Activated CD8-positive, alpha-beta memory T cell treated with anti-CD3 and anti-CD28 coated beads, Interleukin-2, amount 50 U/mL, for 24 hours (primary cell): Measurements from ENCODE around the gene ZNF697.

Source experiments
- DNase-seq: peaks from one replicate; pipeline ENCODE4 v3.0.0-alpha.2; 2020; ENCODE audit errors: extremely low read depth

Gene ZNF697

GRCh38 chr1:119664067-119664466, 16.0 kb upstream of the ZNF697 start:
- no peak for DNase-seq

- DNase-seq = no peak
Measured at GRCh38 chr1:119662034-119662437, 14.0 kb upstream of the ZNF697 start.

GRCh38 chr1:119660253-119661083, 12.4 kb upstream of the ZNF697 start:
- DNase-seq = no peak

- no peak for DNase-seq
Measured at GRCh38 chr1:119659628-119660027, 11.6 kb upstream of the ZNF697 start.

- no peak for DNase-seq
Measured at GRCh38 chr1:119656410-119656955, 8.4 kb upstream of the ZNF697 start.

- DNase-seq = no peak
Measured at GRCh38 chr1:119655154-119655553, 7.1 kb upstream of the ZNF697 start.

GRCh38 chr1:119653839-119654170, 5.7 kb upstream of the ZNF697 start:
- no peak for DNase-seq

- no peak for DNase-seq
Measured at GRCh38 chr1:119653135-119653838, 5.2 kb upstream of the ZNF697 start.

- DNase-seq = no peak
Measured at GRCh38 chr1:119652587-119652986, 4.5 kb upstream of the ZNF697 start.

GRCh38 chr1:119651641-119652040, 3.6 kb upstream of the ZNF697 start:
- no peak for DNase-seq

- no peak for DNase-seq
Measured at GRCh38 chr1:119651133-119651532, 3.1 kb upstream of the ZNF697 start.

GRCh38 chr1:119648620-119649004, 546 bp upstream of the ZNF697 start:
- DNase-seq = no peak

GRCh38 chr1:119647228-119647733, 785 bp downstream of the ZNF697 start:
- no peak for DNase-seq

- DNase-seq = no peak
Measured at GRCh38 chr1:119646521-119647227, 1.4 kb downstream of the ZNF697 start.

GRCh38 chr1:119639109-119639508, 9.0 kb downstream of the ZNF697 start:
- DNase-seq = no peak

- DNase-seq = no peak
Measured at GRCh38 chr1:119637710-119638109, 10.4 kb downstream of the ZNF697 start.

GRCh38 chr1:119636491-119637089, 11.5 kb downstream of the ZNF697 start:
- no peak for DNase-seq

- no peak for DNase-seq
Measured at GRCh38 chr1:119635811-119636390, 12.2 kb downstream of the ZNF697 start.

GRCh38 chr1:119634016-119634415, 14.1 kb downstream of the ZNF697 start:
- DNase-seq = no peak

- DNase-seq = no peak
Measured at GRCh38 chr1:119633575-119633974, 14.5 kb downstream of the ZNF697 start.

GRCh38 chr1:119632841-119633240, 15.2 kb downstream of the ZNF697 start:
- no peak for DNase-seq
